ENCODE data around the gene ECSIT. TPM values are rescaled to one million over a fixed set of nuclear protein-coding genes. Genes with fewer than 3 reads are reported as not detected.

The ECSIT gene
- polyA plus RNA-seq, 1 of the 3 experiments (the other 2 are of a cell fraction), result 43.8 TPM

DNA sequence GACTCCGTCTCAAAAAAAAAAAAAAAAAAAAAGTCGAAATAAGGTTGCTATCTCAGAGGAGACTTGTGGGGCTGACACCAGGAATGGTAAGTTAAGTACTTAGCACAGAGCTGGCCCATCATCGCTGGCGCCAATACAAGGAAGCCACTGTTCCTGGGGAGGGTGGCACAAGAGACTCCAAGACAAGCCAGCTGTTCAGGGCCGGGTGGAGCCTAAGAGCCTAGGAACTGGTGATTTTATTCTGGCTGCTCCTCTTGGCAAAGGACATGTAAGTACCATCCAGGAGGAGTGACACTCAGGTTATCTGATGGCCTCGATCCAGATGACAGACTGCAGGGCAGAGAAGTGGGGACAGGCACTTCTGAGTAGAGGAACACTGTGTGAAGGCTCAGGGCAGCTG is 26.3 kb upstream of the ECSIT start:
- 84% methylated on average over 5 of the region's 6 CpGs for WGBS (ENCODE audit: low lambda C conversion rate)
- TF ChIP-seq GATA2 (CRISPR knock-in tag; IDR thresholded peaks at IDR 0.05), result no peak
- no peak for TF ChIP-seq CHD2 (IDR thresholded peaks at IDR 0.05; ENCODE audit: low read length, partially characterized antibody)
- TF ChIP-seq RXRA (IDR thresholded peaks at IDR 0.05; ENCODE audit: borderline replicate concordance, low read depth), result no peak
- TF ChIP-seq FOSL2 (IDR thresholded peaks at IDR 0.05; ENCODE audit: borderline replicate concordance, low read depth), result no peak
- no peak for TF ChIP-seq MEF2A (IDR thresholded peaks at IDR 0.05; ENCODE audit: borderline replicate concordance, low read depth)
- Histone ChIP-seq H4K20me1 (ENCODE audit: insufficient read depth) (peaks cover 24% of the 10 kb centered on the region), H3K4me3 (ENCODE audit: low read depth in 2 of 2, low read length in 1 of 2) (no peak overlapping the region), H3K79me2 (ENCODE audit: insufficient read depth) (peaks cover 48% of the 10 kb centered on the region), H3K4me2 (no peak overlapping the region), H3K27ac (ENCODE audit: low read depth in 2 of 2, low read length in 1 of 2) (no peak overlapping the region), H3K27me3 (ENCODE audit: insufficient read depth) (no peaks in the 10 kb centered on the region), H3K9me3 (no peaks in the 10 kb centered on the region), H3K9me2 (no peaks in the 10 kb centered on the region), H2AFZ (ENCODE audit: low read depth) (no peak overlapping the region), H3F3A (replicated peaks; ENCODE audit: insufficient read depth) (no peaks in the 10 kb centered on the region), H3K9ac (no peak overlapping the region), H3K36me3 (replicated peaks in 1 of 2; ENCODE audit: control insufficient read depth in 1 of 2, insufficient read depth in 2 of 2, low read length in 1 of 2) (peaks cover 3 to 21% of the 10 kb centered on the region in 2 experiments), H3K4me1 (ENCODE audit: control insufficient read depth in 1 of 2, insufficient read depth in 2 of 2, low read depth in 1 of 2, low read length in 1 of 2) (peaks cover 5 to 7% of the 10 kb centered on the region in 2 experiments; a peak in 1 of 4 replicates)
- ChIA-PET CTCF (interaction anchor here (1.3 kb wide), 1 partner anchor 19 kb away, joined by 4 read pairs; no protein-coding TSS in a partner anchor), POLR2A (no interaction called here)
- DNase-seq, result no peak

DNA sequence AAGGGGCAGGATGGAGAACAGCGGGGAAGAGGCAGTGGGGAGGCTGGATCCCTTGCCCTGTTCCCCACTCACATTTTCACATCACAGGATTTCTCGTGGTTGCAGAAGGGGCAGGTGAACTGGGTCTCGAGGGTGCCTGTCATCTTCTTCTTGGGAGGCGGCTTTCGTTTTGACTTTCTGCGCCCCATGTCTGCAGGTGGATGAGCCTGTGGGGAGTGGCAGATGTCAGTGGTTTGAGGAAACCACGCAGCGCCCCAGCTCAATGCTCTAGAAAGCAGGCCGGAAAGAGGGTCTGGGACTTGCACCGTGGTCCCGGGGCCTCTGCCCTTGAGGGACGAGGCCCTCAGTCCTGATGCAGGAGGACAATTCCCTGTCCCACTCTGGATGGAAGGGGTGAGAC is 25.2 kb upstream of the ECSIT start:
- 94% methylated on average over 11 of the region's 12 CpGs for WGBS (ENCODE audit: low lambda C conversion rate)
- Histone ChIP-seq H4K20me1 (ENCODE audit: insufficient read depth) (peaks cover 24% of the 10 kb centered on the region), H3K27me3 (ENCODE audit: insufficient read depth) (no peaks in the 10 kb centered on the region), H3K4me1 (ENCODE audit: control insufficient read depth in 1 of 2, insufficient read depth in 2 of 2, low read depth in 1 of 2, low read length in 1 of 2) (peaks cover 5 to 7% of the 10 kb centered on the region in 2 experiments; a peak in 1 of 4 replicates), H3F3A (replicated peaks; ENCODE audit: insufficient read depth) (no peaks in the 10 kb centered on the region), H3K4me2 (no peak overlapping the region), H3K9ac (no peak overlapping the region), H3K27ac (ENCODE audit: low read depth in 2 of 2, low read length in 1 of 2) (no peak overlapping the region), H3K36me3 (replicated peaks in 1 of 2; ENCODE audit: control insufficient read depth in 1 of 2, insufficient read depth in 2 of 2, low read length in 1 of 2) (peaks cover 3 to 21% of the 10 kb centered on the region in 2 experiments), H2AFZ (ENCODE audit: low read depth) (no peak overlapping the region), H3K9me3 (no peaks in the 10 kb centered on the region), H3K79me2 (ENCODE audit: insufficient read depth) (peaks cover 48% of the 10 kb centered on the region), H3K4me3 (ENCODE audit: low read depth in 2 of 2, low read length in 1 of 2) (no peak overlapping the region), H3K9me2 (no peaks in the 10 kb centered on the region)
- POLR2A ChIA-PET, result no interaction called here
- DNase-seq, result no peak
- CTCF ChIA-PET, result interaction anchor here (0.8 kb wide), 1 partner anchor 57 kb away, joined by 3 read pairs; no protein-coding TSS in a partner anchor
- no peak for TF ChIP-seq SMC3 (IDR thresholded peaks at IDR 0.05; ENCODE audit: low read depth, low read length)
- no peak for TF ChIP-seq TAF1 (IDR thresholded peaks at IDR 0.05; ENCODE audit: borderline replicate concordance, low read depth, low read length)
- TF ChIP-seq SIN3A (IDR thresholded peaks at IDR 0.05; ENCODE audit: borderline replicate concordance, low read depth, low read length), result no peak
- no peak for TF ChIP-seq YY1 (IDR thresholded peaks at IDR 0.05; ENCODE audit: low read depth)
- no peak for TF ChIP-seq TCF12 (IDR thresholded peaks at IDR 0.05)
- TF ChIP-seq NFIC (IDR thresholded peaks at IDR 0.05; ENCODE audit: borderline replicate concordance), result no peak
- TF ChIP-seq, protein P1, sequence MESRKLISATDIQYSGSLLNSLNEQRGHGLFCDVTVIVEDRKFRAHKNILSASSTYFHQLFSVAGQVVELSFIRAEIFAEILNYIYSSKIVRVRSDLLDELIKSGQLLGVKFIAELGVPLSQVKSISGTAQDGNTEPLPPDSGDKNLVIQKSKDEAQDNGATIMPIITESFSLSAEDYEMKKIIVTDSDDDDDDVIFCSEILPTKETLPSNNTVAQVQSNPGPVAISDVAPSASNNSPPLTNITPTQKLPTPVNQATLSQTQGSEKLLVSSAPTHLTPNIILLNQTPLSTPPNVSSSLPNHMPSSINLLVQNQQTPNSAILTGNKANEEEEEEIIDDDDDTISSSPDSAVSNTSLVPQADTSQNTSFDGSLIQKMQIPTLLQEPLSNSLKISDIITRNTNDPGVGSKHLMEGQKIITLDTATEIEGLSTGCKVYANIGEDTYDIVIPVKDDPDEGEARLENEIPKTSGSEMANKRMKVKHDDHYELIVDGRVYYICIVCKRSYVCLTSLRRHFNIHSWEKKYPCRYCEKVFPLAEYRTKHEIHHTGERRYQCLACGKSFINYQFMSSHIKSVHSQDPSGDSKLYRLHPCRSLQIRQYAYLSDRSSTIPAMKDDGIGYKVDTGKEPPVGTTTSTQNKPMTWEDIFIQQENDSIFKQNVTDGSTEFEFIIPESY (IDR thresholded peaks at IDR 0.05; ENCODE audit: borderline replicate concordance, low read depth), result no peak
- TF ChIP-seq GATA2 (CRISPR knock-in tag; IDR thresholded peaks at IDR 0.05), result no peak
- TF ChIP-seq, protein P2, sequence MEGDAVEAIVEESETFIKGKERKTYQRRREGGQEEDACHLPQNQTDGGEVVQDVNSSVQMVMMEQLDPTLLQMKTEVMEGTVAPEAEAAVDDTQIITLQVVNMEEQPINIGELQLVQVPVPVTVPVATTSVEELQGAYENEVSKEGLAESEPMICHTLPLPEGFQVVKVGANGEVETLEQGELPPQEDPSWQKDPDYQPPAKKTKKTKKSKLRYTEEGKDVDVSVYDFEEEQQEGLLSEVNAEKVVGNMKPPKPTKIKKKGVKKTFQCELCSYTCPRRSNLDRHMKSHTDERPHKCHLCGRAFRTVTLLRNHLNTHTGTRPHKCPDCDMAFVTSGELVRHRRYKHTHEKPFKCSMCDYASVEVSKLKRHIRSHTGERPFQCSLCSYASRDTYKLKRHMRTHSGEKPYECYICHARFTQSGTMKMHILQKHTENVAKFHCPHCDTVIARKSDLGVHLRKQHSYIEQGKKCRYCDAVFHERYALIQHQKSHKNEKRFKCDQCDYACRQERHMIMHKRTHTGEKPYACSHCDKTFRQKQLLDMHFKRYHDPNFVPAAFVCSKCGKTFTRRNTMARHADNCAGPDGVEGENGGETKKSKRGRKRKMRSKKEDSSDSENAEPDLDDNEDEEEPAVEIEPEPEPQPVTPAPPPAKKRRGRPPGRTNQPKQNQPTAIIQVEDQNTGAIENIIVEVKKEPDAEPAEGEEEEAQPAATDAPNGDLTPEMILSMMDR (IDR thresholded peaks at IDR 0.05), result no peak
- TF ChIP-seq, protein P3, sequence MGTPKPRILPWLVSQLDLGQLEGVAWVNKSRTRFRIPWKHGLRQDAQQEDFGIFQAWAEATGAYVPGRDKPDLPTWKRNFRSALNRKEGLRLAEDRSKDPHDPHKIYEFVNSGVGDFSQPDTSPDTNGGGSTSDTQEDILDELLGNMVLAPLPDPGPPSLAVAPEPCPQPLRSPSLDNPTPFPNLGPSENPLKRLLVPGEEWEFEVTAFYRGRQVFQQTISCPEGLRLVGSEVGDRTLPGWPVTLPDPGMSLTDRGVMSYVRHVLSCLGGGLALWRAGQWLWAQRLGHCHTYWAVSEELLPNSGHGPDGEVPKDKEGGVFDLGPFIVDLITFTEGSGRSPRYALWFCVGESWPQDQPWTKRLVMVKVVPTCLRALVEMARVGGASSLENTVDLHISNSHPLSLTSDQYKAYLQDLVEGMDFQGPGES (IDR thresholded peaks at IDR 0.05; ENCODE audit: low read depth, low read length), result no peak
- TF ChIP-seq GABPA (IDR thresholded peaks at IDR 0.05; ENCODE audit: low read depth), result no peak
- TF ChIP-seq FOSL2 (IDR thresholded peaks at IDR 0.05; ENCODE audit: borderline replicate concordance, low read depth), result no peak
- TF ChIP-seq ELF1 (IDR thresholded peaks at IDR 0.05), result no peak
- no peak for TF ChIP-seq RCOR1 (IDR thresholded peaks at IDR 0.05; ENCODE audit: low read length)
- TF ChIP-seq, protein P4, sequence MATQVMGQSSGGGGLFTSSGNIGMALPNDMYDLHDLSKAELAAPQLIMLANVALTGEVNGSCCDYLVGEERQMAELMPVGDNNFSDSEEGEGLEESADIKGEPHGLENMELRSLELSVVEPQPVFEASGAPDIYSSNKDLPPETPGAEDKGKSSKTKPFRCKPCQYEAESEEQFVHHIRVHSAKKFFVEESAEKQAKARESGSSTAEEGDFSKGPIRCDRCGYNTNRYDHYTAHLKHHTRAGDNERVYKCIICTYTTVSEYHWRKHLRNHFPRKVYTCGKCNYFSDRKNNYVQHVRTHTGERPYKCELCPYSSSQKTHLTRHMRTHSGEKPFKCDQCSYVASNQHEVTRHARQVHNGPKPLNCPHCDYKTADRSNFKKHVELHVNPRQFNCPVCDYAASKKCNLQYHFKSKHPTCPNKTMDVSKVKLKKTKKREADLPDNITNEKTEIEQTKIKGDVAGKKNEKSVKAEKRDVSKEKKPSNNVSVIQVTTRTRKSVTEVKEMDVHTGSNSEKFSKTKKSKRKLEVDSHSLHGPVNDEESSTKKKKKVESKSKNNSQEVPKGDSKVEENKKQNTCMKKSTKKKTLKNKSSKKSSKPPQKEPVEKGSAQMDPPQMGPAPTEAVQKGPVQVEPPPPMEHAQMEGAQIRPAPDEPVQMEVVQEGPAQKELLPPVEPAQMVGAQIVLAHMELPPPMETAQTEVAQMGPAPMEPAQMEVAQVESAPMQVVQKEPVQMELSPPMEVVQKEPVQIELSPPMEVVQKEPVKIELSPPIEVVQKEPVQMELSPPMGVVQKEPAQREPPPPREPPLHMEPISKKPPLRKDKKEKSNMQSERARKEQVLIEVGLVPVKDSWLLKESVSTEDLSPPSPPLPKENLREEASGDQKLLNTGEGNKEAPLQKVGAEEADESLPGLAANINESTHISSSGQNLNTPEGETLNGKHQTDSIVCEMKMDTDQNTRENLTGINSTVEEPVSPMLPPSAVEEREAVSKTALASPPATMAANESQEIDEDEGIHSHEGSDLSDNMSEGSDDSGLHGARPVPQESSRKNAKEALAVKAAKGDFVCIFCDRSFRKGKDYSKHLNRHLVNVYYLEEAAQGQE (IDR thresholded peaks at IDR 0.05; ENCODE audit: low read depth, low read length), result no peak
- no peak for TF ChIP-seq FOXJ3 (CRISPR knock-in tag; IDR thresholded peaks at IDR 0.05)
- no peak for TF ChIP-seq JUND (IDR thresholded peaks at IDR 0.05)

All from SK-N-SH (cell line).